H1 (cell line): ENCODE results near the gene RASGRP3. TPM values are rescaled to one million over a fixed set of nuclear protein-coding genes. Genes with fewer than 3 reads are reported as not detected.

Experiments
- BCL11A ChIP-seq, 2 experiments: IDR thresholded peaks; one replicate each; pipeline ENCODE4 v1.6.1; 2011; ENCODE audit warnings: low read depth in 2 of 2, low read length in 2 of 2, mild to moderate bottlenecking in 2 of 2
- TEAD4 ChIP-seq: IDR thresholded peaks from 2 replicates; pipeline ENCODE4 v1.6.1; 2012; ENCODE audit warnings: low read depth, low read length, inconsistent platforms, mixed read lengths
- polyA plus RNA-seq, 7 experiments: library from polyadenylated mRNA; depleted of rRNA in 3 of 7; stranded (reverse) in 5 of 7; unstranded in 2 of 7; fragments of >200 nt in 5 of 7; fragments of 200-250 nt in 2 of 7; gene quantifications; 1 replicate in 5 of 7; 2 replicates in 1 of 7; 4 replicates in 1 of 7; pipeline versions ENCODE4 v1.2.1 to v1.2.3, GENCODE V29; 2011 to 2013; ENCODE audit warnings: missing spikeins in 2 of 7, mixed read lengths in 2 of 7
- total RNA-seq: library from RNA; stranded (reverse); fragmentation: NEBNext Ultra II Directional; extraction: Animal tissue kit (Norgen Biotek cat#: 25700); gene quantifications from 2 replicates; pipeline ENCODE4 v1.2.1, GENCODE V29; 2021
- TF ChIP-seq, protein P1 (sequence below): fragments of 300-600 bp; sonication (generic); IDR thresholded peaks from 2 replicates; pipeline ENCODE4 v1.7.1; 2012; ENCODE audit warnings: low read length, moderate library complexity, mild to moderate bottlenecking, inconsistent platforms; ENCODE audit not compliant: insufficient replicate concordance

RASGRP3 gene
- total and polyA plus RNA-seq, 2 of the 8 experiments (the other 6 are each of a cell fraction or from before 2014, with no cell fraction given): 0.06 TPM; not detected in 1

- TF ChIP-seq, protein P1, sequence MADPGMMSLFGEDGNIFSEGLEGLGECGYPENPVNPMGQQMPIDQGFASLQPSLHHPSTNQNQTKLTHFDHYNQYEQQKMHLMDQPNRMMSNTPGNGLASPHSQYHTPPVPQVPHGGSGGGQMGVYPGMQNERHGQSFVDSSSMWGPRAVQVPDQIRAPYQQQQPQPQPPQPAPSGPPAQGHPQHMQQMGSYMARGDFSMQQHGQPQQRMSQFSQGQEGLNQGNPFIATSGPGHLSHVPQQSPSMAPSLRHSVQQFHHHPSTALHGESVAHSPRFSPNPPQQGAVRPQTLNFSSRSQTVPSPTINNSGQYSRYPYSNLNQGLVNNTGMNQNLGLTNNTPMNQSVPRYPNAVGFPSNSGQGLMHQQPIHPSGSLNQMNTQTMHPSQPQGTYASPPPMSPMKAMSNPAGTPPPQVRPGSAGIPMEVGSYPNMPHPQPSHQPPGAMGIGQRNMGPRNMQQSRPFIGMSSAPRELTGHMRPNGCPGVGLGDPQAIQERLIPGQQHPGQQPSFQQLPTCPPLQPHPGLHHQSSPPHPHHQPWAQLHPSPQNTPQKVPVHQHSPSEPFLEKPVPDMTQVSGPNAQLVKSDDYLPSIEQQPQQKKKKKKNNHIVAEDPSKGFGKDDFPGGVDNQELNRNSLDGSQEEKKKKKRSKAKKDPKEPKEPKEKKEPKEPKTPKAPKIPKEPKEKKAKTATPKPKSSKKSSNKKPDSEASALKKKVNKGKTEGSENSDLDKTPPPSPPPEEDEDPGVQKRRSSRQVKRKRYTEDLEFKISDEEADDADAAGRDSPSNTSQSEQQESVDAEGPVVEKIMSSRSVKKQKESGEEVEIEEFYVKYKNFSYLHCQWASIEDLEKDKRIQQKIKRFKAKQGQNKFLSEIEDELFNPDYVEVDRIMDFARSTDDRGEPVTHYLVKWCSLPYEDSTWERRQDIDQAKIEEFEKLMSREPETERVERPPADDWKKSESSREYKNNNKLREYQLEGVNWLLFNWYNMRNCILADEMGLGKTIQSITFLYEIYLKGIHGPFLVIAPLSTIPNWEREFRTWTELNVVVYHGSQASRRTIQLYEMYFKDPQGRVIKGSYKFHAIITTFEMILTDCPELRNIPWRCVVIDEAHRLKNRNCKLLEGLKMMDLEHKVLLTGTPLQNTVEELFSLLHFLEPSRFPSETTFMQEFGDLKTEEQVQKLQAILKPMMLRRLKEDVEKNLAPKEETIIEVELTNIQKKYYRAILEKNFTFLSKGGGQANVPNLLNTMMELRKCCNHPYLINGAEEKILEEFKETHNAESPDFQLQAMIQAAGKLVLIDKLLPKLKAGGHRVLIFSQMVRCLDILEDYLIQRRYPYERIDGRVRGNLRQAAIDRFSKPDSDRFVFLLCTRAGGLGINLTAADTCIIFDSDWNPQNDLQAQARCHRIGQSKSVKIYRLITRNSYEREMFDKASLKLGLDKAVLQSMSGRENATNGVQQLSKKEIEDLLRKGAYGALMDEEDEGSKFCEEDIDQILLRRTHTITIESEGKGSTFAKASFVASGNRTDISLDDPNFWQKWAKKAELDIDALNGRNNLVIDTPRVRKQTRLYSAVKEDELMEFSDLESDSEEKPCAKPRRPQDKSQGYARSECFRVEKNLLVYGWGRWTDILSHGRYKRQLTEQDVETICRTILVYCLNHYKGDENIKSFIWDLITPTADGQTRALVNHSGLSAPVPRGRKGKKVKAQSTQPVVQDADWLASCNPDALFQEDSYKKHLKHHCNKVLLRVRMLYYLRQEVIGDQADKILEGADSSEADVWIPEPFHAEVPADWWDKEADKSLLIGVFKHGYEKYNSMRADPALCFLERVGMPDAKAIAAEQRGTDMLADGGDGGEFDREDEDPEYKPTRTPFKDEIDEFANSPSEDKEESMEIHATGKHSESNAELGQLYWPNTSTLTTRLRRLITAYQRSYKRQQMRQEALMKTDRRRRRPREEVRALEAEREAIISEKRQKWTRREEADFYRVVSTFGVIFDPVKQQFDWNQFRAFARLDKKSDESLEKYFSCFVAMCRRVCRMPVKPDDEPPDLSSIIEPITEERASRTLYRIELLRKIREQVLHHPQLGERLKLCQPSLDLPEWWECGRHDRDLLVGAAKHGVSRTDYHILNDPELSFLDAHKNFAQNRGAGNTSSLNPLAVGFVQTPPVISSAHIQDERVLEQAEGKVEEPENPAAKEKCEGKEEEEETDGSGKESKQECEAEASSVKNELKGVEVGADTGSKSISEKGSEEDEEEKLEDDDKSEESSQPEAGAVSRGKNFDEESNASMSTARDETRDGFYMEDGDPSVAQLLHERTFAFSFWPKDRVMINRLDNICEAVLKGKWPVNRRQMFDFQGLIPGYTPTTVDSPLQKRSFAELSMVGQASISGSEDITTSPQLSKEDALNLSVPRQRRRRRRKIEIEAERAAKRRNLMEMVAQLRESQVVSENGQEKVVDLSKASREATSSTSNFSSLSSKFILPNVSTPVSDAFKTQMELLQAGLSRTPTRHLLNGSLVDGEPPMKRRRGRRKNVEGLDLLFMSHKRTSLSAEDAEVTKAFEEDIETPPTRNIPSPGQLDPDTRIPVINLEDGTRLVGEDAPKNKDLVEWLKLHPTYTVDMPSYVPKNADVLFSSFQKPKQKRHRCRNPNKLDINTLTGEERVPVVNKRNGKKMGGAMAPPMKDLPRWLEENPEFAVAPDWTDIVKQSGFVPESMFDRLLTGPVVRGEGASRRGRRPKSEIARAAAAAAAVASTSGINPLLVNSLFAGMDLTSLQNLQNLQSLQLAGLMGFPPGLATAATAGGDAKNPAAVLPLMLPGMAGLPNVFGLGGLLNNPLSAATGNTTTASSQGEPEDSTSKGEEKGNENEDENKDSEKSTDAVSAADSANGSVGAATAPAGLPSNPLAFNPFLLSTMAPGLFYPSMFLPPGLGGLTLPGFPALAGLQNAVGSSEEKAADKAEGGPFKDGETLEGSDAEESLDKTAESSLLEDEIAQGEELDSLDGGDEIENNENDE: peak; percentile 85
- no peak for TF ChIP-seq TEAD4
- no peak for TF ChIP-seq BCL11A (IDR thresholded peaks at IDR 0.05; ENCODE audit: low read depth in 2 of 2, low read length in 2 of 2)
Observed at GRCh38 chr2:33607251-33607721, 130.8 kb downstream of the RASGRP3 start (continued).
